Gastrocnemius medialis (tissue), 4 donors: ENCODE data around the gene UTP14C.

Source experiments
- CTCF ChIP-seq, 5 experiments: fragments of 450-650 bp in 3 of 5; fragments of 200-600 bp in 2 of 5; sonication (generic) in 2 of 5; IDR thresholded peaks in 4 of 5; conservative IDR thresholded peaks in 1 of 5; 1 replicate in 4 of 5; 2 replicates in 1 of 5; pipeline ENCODE4 v1.5.1; 2016 to 2019; ENCODE audit warnings: antibody characterized with exemption in 5 of 5, mild to moderate bottlenecking in 3 of 5, moderate library complexity in 3 of 5
- POLR2A ChIP-seq, 2 donors: fragments of 450-650 bp; IDR thresholded peaks; one replicate each; pipeline ENCODE4 v1.6.1; 2017; ENCODE audit warnings: antibody characterized with exemption in 2 of 2, mild to moderate bottlenecking in 2 of 2, moderate library complexity in 2 of 2

GRCh38 chr13:52011632-52012511 is 12.6 kb upstream of the UTP14C start, which contains the start of gene ALG11:
- TF ChIP-seq CTCF (IDR thresholded peaks at IDR 0.05 in 4 of 5, conservative IDR thresholded peaks at IDR 0.05 in 1 of 5) (peak in 1 of 5 experiments; percentile 23), POLR2A (IDR thresholded peaks at IDR 0.05) (peak; percentile 44 to 64)
